DMS153 (cell line): ENCODE results near the gene RNF141.

Experiments
- DNase-seq: peaks from one replicate; lab custom pipeline; 2025; lab: John Stamatoyannopoulos, UW

The RNF141 gene

GRCh38 chr11:10561043-10561818 lies 20.2 kb upstream of the RNF141 start:
- DNase-seq = no peak

- no peak for DNase-seq
These were observed 17.3 kb upstream of the RNF141 start for GRCh38 chr11:10558288-10558687.

- DNase-seq = no peak
These were observed 15.6 kb upstream of the RNF141 start for GRCh38 chr11:10556590-10556989.

GRCh38 chr11:10551845-10552352 lies 10.9 kb upstream of the RNF141 start:
- DNase-seq = no peak

GRCh38 chr11:10551290-10551592 lies 10.3 kb upstream of the RNF141 start:
- DNase-seq = no peak

DNA sequence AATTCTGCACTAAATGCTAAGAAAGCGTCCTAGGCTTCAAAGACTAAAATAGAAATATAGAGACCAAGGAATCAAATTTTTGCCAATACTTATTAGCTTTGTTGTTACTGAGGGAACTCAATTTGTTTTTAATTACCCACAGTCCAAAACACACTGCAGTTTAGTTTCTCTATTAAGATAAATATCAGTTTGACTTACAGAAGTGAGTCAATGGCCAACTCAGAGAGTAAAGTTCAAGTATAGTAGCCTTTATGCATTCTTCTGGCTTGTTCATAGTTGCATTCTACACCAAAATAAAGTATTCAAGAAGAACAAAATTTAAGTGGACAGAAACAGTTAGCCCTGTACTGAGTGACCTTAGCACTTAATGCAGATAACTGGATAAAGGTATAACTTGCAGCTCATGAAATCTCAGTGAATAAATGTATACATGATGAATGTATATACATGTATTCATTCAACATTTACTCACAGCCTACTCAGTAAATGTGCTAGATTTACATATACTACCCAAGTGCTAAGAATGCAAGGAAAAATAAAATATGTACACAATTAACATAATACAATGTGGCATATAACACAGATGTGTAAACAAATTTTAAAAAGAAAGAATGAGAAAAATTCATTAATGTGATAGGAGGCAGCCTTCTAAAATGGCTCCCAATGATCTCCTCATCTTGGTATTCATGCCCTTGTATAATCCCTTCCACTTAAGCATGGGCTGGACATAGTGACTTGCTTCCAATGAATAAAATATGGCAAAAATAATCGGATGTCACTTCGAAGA lies 9.7 kb upstream of the RNF141 start:
- DNase-seq = no peak

GRCh38 chr11:10544491-10545465 lies 3.8 kb upstream of the RNF141 start:
- DNase-seq = no peak

- no peak for DNase-seq
These were observed 2.8 kb upstream of the RNF141 start for GRCh38 chr11:10543782-10544181.

DNA sequence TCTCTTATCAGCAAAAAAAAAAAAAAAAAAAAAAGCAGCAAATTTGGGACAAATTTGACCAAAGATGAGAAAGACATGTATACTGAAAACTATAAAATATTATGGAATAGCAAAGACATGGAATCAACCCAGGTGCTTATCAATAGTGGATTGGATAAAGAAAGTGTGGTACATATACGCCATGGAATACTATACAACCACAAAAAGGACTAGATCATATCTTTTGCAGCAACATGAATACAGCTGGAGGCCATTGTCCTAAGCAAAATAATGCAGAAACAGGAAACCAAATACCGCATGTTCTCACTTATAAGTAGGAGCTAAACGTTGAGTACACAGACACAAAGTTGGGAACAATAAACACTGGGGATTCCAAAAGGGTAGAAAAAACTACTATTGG lies 1.8 kb upstream of the RNF141 start:
- no peak for DNase-seq

DNA sequence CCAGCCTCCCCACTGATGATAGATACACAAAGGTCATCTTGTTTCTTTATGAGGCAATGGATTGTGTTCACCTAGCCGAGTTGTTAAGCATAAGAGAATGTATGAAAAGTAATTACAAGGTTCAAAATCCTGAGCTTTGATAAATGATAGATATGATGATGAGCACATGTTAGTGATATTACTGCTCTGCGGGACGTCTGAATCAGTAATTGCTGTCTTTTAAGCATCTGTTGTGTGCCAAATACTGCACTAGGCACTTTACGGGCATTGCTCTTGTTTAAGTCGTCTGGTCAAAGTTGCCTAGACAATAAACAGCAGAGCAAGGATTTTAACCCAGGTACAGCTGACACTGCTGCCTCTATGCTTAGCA lies 559 bp upstream of the RNF141 start:
- peak; percentile 20 for DNase-seq

GRCh38 chr11:10540546-10540914 lies 457 bp downstream of the RNF141 start:
- no peak for DNase-seq

- DNase-seq = no peak
These were observed 1.6 kb downstream of the RNF141 start for GRCh38 chr11:10539339-10539738.

DNA sequence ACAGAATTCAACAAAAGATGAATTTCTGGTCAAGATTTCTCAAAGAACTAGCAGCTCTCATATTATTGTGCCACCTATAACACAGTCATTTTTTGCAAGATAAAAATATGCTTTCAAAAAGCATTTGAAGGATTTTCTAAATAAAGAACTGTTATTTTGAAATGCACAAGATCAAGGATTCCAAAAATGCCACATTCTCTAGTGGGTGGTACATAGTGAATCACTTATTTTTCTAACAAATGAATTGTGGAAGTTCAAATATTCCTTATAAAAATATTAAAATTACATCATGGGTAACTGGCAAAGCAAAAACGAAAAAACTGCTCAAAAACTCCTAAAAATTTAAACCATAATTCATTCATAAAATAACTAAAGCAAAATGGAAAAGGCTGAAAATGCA lies 2.1 kb downstream of the RNF141 start:
- DNase-seq = no peak

DNA sequence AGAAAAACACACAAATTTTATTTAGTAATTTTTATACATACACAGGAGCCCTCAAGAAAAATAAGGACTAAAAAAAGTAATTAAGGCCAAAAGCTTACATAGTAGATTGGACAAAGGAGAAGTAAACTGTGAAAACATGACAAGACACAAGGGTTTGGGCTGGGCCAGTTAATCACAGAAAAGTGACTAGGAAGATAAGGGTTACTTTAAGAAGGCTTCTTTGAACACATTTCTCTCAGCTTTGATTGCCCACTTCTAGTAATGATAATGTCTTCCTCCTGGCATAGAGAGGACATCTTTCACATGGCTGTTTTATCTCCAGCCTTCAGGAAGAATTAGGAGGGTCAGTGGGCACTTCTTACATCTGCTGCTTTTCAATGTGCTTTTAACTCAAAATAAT lies 3.4 kb downstream of the RNF141 start:
- DNase-seq = no peak

DNA sequence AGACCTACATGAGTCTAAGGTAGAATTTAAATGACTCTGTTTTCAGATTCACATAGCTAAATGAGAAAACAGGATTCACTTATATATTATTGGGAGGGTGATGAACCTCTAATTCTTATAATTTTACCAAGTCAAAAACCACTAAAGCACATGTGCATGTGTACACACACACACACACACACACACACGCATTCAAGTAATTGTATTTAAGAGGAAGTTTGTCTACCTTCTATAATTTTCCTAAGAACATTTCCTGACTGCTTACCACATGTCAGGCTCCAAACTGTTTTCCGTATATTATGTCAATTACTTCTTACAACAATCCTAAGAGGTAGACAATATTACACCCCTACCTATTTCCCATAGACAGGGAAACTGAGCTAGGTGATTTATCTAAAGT lies 6.7 kb downstream of the RNF141 start:
- no peak for DNase-seq

DNA sequence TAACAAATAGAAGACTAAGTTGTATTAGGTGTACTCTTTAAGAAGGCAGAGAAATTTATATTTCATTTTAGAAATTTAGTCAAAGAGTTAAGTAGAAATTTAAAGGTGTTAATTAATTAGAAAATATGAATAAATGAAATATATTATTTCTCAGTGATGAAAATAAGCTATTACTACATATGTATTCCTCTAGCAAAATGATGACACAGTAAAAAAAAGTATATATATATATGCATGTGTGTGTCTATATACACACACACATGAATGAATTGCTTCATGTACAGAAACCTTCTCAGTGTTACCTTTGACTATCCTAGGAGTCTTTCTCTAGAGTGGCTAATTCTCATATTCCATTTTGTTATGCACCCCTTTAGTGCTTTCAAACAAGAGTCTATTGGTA lies 7.7 kb downstream of the RNF141 start:
- no peak for DNase-seq

DNA sequence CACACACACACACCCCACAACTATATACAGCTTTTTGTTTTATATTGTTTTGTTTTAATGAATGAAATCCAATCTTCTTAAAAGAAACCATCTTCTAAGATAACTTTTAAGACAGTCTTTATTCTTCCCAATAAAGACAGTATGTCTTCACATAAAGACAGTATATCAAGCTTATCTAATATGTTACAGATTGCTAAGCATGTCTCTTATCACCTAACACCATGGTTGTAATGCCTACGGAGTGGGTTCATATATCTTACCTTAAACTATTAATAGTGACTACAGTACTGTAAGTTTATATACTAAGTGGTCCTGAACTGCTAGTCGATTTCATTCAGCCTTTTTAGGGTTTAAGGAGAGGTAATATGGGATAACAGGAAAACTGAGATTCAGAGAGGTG lies 8.5 kb downstream of the RNF141 start:
- DNase-seq = no peak

GRCh38 chr11:10529279-10529678 lies 11.7 kb downstream of the RNF141 start:
- no peak for DNase-seq

- DNase-seq = no peak
These were observed 12.9 kb downstream of the RNF141 start for GRCh38 chr11:10528121-10528520.

- no peak for DNase-seq
These were observed 13.7 kb downstream of the RNF141 start for GRCh38 chr11:10526974-10527918.

DNA sequence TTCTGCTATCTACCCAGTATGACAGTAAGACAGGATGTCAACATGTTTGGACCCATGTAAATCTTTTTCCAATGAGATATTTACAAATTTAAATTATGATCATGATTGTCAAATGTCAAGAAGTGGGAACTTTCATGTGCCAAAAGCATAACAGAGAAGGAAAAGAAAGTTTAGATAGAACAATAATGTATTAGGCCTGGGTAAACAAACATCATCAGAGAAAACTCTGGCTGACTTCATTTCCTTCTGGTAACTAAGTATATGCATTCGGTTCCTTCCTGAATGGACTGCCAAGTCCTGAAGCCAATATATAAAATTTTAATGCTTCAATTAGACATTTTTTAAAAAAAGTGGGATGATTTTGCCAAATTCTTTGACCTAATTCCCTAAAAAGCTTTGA lies 16.5 kb downstream of the RNF141 start:
- DNase-seq = no peak
